Right ventricle myocardium superior (tissue), 1 donor: ENCODE results near the gene GAP43. TPM values are rescaled to one million over a fixed set of nuclear protein-coding genes. Genes with fewer than 3 reads are reported as not detected.

Experiments used
- ATAC-seq: fragments of 200-7000 bp; cut with Tn5 transposase; one replicate; pipeline ENCODE4 v1.9.1; 2020; ENCODE audit warnings: mild to moderate bottlenecking; ENCODE audit not compliant: poor library complexity
- DNase-seq: peaks from one replicate; pipeline ENCODE4 v3.0.0-alpha.2; 2020
- intact Hi-C: fragments of 100-400 bp; cut with DNase I; formaldehyde crosslinking; loops from one replicate; pipeline ENCODE4 v1.11.2; 2022
- total RNA-seq: library from RNA; stranded (reverse); fragmentation: NEBNext Ultra II Directional; extraction: Animal tissue kit (Norgen Biotek cat#: 25700); gene quantifications from one replicate; pipeline ENCODE4 v1.2.1, GENCODE V29; 2021
- donor health status: DM: no; HTN: yes; CAD: no; lungs with severe emphysema.

The GAP43 gene
- total RNA-seq, 1 donor from 2014 or later = 0.38 TPM

DNA sequence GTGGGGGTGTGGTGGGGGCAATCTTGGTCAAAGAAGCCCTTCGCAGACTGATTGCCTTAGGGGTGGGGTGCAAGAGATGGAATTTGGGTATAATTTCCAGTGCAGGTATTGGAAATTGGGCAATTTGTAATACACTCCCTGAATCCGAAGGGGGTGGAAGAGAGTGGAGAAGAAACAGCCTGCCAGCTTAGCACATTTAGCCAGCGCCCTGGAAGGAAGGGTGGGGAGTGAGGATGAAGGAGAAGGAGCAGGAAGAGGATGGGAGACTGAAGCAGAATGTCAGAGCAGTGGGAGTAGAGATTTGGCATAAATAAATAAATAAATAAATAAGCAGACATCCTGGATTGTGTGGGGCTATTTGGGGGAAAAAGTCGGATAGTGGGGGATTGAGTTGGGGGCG, 1.6 kb downstream of the GAP43 start:
- intact Hi-C loops = no loop called here
- no peak for ATAC-seq

DNA sequence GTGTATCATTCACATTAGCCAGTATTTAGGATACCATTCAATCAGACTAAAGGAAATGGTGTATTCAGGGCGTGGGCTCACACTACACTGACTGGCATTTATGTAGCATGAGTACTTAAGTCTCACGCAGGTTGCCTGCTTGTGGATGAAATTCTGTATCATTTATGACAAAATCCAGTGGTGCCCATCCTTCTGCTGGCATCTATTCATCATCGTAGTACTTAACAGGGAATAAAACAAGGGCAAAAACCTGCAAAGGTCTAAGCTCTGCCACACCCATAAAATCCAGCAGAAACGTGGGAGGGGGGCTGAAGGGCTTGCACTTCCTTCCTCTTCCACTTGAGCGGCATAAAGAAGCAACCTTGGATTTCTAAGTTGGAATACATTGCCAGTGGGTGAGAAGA, 2.7 kb downstream of the GAP43 start:
- DNase-seq = no peak
- ATAC-seq = no peak
- intact Hi-C loops = no loop called here

More for the DNA sequence above, 1.6 kb downstream of the GAP43 start:
- no peak for DNase-seq

DNA sequence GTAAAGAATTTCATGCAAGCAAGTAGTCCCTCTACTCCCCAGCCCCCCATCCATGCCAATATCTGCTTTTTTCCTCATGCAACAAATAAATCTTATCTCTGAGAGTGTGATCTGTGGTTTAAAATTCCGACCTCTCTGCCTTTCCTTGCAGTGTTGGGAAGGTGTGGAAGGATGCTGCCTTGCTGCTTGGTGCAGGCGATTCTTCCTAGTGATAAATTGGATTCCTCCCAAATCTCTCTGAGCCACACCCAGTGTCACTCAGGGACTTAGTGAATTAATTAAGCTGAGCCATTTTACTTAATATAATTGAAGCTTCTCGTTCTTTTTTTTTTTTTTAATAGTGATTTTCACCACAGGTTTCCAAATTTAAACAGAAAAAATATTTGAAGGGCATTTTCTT, 3.4 kb downstream of the GAP43 start:
- intact Hi-C loops = no loop called here
- no peak for ATAC-seq
- no peak for DNase-seq

DNA sequence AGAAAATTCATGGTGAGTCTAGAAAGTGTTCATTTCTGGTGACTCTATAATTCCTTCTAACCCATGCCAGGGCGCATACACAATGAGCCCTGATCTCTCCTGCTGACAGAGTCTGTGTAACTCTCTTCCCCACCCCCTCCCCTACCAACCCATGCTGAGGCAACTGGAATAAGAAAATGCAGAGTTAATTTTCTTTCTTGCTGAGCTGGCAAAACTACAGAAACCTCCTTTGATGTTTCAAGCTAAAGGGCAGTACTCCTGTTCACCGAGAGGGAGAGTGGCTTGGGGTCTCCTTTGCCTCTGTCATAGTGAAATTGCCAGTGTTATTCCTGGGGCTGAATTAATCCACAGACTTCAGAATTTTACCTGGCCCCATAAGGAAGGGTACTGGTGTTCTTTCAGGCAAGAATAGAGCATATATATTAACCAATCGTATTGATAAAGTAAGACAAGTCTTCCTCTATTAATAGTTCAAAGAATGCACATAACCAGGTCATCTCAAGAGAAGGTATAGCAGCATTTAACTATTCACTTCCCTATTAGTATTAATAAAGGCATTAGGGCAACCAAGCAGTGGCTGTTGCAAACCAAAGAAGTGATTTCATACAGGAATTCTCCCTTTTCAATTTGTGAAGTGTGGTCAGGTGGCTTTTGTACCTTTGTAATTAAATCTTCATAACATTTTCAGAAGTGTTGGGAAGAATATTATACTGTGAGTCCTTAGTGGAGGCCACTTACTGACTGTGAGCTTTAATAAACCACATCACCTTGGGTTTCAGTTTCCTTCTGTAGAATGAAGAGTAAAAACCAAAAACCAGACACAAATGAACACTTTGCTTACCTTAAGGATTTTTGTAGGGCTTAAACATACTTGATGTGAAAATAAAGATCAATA, 4.1 kb downstream of the GAP43 start:
- intact Hi-C loops = no loop called here
- ATAC-seq (no peak), DNase-seq (no peak)

DNA sequence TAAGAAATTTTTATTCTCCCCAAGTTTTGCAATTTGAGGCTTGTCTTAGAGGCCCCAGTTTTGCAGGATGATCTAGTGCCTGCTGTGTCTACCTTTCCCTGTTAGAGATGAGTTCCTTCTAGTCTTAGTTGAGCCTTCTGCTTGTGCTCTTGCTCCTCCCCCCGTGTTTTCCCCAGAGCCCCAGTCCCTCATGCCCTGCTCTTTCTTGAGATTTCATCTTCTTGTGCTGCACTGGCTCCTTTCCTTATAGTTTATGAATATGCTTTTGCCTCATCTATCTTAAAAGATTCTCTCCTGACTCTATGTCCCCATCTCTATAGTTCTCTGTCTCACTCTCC, 4.7 kb downstream of the GAP43 start:
- ATAC-seq (no peak), DNase-seq (no peak)
- intact Hi-C loops = no loop called here

DNA sequence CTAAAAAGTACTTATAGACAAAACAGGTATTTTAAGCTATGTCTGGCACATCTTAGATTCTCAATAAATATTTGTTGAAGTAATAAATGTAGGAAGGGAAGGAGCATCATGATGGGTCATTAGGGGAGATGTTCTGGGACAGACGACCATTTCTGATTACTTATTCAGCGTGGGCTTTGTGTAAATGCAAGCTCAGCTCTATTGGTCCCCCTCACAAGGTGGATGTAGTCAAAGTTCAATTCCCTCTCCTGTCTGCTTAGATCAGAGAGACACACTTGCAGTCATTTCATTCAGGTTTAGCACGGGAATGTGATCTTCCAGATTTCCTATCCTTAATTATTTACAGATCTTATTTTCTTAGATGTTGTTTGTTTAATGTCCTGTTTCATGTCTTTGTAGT, 7.5 kb downstream of the GAP43 start:
- no peak for ATAC-seq
- no peak for DNase-seq
- intact Hi-C loops = no loop called here

DNA sequence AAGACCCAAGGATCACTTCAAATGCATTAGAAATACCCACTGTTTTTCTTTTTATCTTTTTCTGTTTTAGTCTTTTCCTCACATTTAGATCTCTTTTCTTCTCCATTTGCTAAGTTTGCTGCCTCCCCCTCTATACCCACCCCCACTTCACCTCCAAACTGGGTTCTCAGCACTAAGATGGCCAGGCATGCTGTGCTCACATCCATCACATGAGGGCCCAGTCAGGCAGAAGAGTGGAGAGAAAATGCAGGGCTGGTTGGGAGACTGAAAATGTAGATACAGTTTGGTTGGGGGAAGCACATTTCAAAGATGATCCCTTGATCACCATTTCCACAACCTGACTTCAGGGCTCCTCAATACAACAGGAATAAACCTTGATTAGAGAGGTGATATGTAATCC, 8.7 kb downstream of the GAP43 start:
- no peak for ATAC-seq
- DNase-seq = no peak
- intact Hi-C loops = no loop called here

DNA sequence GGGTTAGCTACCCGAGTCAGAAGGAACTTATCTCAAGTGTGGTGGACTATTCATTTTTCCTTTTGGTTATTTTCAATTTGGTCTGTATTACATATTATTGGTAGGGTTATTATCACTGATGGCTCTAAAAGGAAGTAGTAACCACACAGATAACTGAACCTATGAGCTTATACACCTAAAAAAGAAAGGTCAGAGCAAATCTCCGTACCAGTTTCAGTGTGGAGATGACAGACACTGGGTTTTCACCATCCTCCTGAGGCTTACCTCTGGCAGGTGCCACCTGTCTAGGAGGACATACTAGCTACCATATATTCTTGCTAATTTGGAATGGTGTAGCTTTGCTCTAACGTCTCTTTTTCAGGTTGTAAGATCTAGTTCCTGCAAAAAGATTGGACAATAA, 10.2 kb downstream of the GAP43 start:
- intact Hi-C loops = no loop called here
- ATAC-seq = no peak

DNA sequence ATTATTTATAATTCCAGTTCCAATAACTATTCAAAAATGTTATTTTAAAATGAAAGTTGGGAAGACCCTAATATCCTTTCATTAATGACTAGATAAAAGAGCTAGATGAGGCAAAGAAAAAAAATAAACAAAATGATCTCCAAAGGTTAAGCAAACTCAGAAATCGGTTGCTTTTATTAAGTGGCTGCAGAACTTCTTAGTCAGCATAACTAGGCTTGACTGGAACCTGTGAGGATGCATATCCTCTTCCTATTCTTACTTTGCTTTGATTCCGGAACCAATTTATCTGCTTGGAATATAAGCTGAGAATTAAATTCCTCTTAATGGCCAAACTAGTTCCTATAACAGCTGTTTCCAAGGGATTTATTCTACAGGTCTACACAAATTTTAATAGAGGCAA, 10.7 kb downstream of the GAP43 start:
- intact Hi-C loops = no loop called here
- DNase-seq (no peak), ATAC-seq (no peak)

More for the DNA sequence above, 10.2 kb downstream of the GAP43 start:
- no peak for DNase-seq

DNA sequence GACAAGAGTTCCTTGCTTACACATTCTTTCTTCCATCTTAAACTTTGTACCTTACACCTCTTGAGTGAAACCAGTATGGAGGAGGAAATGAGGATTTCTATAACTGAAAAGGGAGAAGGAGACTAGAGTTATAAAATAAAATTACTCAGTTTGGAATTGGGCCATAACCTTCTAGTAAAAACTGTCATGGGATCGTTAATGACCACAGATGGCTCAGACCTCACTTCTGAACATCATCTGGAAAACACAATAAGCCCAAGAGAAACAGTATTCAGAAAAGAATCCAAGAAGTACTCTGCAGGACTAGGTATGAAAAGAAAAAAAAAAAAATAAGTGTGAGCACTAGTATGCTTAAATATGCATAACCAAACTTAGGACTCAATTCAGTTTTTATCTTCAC, 12.1 kb downstream of the GAP43 start:
- no peak for DNase-seq
- no peak for ATAC-seq
- intact Hi-C loops = no loop called here

DNA sequence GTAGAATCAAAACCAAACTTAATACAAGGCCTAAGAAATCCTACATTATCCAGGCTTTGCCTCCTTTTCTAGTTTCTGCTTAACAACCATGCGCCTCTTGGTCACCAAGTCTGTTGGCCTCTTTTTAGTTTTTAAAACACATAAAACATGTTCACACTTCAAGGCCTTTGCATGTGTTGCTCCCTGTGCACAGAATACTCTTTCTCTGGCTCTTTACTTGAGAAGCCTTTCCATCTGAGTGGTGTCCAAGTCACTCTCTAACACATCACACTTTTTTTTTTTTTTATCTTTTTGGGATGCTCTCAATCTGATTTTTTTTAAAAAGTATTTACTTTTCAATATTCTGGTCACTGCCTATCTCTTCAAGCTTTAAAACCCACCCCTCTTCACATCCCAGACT, 14.9 kb downstream of the GAP43 start:
- no peak for ATAC-seq
- intact Hi-C loops = no loop called here
- DNase-seq = no peak

DNA sequence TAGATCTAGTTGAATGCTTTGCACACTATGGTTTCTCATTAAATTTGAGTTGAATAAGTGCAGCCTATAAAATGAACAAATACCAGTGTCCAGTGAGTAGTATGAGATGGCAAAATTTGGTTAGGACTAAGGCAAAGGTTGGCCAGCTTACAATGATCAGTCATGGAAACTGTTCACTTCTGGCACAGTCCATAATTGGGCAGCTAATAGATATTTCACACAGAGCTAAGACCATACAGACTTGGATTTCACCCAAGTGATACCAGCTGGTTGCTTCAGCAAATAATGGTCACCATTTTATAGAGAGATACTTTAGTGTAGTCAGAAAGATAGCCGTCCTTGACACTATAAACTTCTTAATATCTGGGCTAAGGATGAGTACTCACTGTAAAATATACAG, 15.7 kb downstream of the GAP43 start:
- ATAC-seq (no peak), DNase-seq (no peak)
- intact Hi-C loops = no loop called here

DNA sequence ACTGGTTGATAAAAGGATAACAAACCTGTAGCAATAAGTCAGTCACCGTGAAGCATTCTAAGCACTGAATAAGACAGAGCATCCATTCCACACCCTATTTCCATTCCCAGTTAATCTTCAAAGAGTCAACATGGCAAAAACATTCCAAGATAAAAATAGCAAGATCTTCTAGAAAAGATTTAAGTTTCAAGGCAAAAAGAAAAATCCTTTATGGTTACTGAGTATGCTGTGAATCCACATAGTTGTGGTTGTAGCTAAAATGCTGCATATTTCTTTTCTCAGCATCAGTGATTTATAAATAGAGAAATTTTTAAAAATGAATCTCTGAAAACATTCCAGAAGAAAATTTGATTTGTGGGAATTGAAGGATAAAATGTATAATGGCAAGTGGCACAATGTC, 21.1 kb downstream of the GAP43 start:
- ATAC-seq (no peak), DNase-seq (no peak)
- intact Hi-C loops = no loop called here

DNA sequence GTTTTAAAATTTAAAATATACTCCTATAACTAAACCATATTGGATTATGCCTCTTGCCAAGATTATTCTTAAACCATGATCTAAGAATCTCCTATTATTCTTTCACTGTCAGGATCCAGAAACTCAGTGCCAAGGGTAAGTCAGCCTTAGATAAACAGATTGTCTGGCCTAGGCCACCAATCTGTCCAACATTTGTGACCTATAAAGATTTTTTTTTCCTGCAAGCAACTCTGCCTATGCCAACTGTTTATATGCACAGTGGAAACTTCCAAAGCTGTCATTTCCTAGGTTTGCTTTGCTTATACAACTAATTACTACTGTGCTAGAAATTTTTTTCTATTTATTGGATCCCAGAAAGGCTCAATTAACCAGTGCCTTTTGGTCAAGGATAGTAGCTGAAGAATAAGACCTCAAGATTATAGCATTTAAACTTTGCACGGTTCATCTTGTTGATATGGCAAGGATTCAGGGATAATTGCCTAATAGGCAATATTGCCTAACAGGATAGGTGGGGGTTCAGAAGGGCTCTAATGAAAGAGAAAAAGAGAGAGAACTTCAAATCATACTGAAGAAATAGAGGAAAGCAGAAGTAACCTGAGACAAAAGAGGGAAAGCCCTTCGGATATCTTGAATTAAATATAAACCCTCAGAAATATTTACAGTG, 22.8 kb downstream of the GAP43 start:
- ATAC-seq (no peak), DNase-seq (no peak)
- intact Hi-C loops = no loop called here

DNA sequence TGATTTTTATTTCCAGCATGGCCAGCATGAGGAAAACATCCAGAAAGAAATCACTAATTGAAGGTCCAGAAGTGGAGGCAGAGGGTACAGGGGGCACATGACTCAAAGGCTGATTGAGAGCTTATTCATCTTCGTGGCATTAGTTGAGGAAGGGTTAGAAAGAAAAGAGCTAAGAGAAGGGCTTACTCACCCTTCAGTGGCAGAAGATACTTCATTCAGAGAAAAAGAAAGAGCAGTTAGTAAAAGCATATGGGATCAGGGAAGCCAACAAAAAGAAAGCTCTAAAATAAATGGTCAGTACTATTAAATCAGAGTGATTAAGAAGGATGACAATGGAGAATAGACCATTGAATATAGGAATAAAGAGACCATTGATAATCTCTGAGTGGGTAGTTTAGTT, 25.2 kb downstream of the GAP43 start:
- DNase-seq (no peak), ATAC-seq (no peak)
- intact Hi-C loops = no loop called here

DNA sequence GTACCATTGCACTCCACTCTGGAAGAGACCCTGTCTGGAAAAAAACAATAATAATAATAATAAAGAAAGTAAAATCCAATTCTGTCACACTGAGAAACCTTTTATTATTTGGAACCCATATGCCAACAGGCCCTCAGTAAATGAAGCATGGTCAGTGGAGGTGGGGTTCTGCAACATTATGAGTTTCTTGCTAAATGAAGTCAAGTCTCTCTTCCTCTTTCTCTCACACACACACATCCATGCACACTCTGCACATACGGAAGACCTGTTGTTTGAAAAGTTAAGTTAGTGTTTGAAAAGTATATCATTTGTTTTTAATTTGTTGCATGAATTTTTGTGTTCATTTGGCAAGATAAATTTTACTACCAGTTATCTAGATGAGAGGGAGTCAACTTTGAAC, 27.8 kb downstream of the GAP43 start:
- intact Hi-C loops = no loop called here
- no peak for ATAC-seq

DNA sequence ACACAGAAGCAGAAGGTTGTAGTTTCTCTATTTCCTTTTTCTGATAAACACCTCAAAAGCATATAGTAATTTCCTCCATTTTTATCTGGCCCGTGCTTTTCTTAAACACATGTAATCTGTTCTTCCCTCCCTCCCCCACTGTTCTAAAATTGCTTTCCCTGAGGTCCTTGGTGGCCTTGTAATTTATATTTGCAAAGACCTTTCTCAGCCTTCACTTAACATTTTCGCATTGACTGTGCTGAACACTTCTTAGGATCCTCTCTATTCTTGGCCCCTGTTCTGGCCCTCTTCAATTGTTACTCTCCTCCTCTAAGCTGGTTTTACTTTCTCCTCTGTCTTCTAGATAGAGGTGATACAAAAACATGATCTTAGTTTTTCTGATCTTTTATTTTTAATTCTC, 28.3 kb downstream of the GAP43 start:
- intact Hi-C loops = no loop called here
- no peak for ATAC-seq
- DNase-seq = no peak

More for the DNA sequence above, 27.8 kb downstream of the GAP43 start:
- no peak for DNase-seq

DNA sequence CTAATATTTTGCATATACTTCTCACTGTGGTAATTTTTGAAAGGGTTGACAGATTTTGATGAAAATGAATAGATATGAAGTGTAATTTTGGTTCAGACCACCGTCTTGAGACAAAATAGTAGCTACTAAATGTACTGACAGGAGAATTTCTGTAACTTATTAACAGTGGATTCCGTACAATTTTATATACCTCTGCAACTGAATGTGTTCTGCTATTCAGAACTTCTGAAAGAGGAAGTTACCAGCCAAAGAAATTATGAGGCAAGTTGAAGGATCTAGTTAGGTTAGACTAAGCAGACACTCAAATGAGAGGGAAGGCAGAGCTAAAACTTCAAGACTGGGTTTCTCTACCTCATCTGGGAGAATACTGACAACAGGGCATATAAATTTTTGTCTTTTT, 29.4 kb downstream of the GAP43 start:
- DNase-seq = no peak
- intact Hi-C loops = no loop called here
- ATAC-seq = no peak

DNA sequence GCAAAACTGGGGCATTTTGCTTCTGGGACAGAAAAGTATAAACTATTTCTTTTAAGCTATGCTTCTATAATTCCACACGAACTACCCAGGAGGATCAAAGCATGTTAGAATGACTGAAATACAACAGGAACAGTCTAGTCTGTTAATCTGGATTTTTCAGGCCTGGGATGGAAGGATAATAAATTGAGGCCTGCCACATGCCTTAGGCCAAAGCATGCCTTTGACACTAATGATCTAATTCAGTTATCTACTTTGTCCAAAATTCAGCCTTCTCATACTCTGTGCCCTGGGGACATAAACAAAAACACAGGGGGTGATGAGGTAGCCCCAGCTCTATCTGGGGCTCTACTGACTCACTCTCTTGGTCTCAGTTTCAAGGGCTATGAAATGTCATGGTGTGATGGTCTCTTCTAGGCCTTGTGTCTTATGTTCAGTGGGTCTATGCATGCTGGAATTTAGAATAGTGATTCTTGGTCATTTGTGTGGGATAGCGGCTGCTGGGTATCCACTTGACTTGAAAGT, 32.5 kb downstream of the GAP43 start:
- ATAC-seq (no peak), DNase-seq (no peak)
- intact Hi-C loops = no loop called here

DNA sequence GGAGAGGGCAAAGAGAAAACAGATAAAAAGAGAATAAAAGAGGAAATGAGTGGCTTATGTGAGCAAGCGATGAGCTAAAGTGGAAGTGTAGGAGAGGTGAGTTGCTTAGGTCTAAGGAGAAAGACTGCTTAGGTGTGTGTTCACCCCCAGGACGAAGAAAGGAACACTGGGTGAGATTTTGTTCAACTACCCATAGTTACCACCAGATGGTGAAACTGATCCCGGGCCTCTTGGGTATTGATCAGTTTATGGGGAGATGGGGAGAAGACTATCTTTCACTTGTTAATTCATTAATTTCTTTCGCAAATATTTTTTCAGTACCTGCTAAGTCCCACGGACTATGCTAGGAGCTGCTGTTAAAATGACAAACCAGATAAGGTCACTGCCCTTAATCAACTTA, 33.9 kb downstream of the GAP43 start:
- ATAC-seq (no peak), DNase-seq (no peak)
- intact Hi-C loops = no loop called here

DNA sequence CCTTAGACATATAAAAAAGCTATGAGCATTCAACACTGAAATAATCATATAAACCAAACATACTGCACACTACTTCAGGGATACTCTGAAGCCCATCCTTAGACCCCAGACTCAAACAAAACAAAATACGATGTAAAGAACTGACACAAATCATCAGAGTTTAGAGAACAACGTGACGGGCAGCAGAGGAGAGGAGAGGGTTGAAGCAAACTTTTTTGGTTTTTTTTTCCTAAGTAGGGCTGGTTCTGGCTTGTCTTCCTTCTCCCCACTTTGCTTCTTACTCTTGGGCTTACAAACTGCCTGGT, 34.7 kb downstream of the GAP43 start:
- intact Hi-C loops = no loop called here
- ATAC-seq (no peak), DNase-seq (no peak)
